ENCODE measurements around the gene CNDP1.

DNA sequence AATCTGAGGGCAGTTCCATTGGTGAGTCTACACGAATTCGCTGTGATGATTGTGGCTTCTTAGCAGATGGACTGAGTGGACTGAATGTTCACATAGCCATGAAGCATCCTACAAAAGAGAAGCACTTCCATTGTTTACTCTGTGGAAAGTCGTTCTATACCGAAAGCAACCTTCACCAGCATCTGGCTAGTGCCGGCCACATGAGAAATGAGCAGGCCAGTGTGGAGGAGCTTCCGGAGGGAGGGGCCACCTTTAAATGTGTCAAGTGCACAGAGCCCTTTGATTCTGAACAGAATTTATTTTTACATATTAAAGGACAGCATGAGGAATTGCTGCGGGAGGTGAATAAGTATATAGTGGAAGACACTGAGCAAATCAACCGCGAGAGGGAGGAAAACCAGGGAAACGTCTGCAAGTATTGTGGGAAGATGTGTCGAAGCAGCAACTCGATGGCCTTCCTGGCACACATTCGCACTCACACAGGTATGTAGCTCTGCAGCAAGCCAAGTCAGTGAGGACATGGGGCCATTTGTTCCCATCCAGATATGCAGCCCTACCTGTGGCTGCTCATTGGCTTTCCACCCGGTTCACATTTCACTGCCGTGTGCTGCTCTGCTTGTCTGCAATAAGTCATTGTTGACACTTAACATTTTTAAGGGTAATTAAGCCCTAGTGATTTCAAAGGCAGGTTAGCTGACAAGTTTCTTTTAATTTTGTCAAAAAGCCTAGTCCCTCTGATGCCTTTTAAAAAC lies 101.1 kb downstream of the CNDP1 start:
- TF ChIP-seq, protein P1, sequence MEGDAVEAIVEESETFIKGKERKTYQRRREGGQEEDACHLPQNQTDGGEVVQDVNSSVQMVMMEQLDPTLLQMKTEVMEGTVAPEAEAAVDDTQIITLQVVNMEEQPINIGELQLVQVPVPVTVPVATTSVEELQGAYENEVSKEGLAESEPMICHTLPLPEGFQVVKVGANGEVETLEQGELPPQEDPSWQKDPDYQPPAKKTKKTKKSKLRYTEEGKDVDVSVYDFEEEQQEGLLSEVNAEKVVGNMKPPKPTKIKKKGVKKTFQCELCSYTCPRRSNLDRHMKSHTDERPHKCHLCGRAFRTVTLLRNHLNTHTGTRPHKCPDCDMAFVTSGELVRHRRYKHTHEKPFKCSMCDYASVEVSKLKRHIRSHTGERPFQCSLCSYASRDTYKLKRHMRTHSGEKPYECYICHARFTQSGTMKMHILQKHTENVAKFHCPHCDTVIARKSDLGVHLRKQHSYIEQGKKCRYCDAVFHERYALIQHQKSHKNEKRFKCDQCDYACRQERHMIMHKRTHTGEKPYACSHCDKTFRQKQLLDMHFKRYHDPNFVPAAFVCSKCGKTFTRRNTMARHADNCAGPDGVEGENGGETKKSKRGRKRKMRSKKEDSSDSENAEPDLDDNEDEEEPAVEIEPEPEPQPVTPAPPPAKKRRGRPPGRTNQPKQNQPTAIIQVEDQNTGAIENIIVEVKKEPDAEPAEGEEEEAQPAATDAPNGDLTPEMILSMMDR (IDR thresholded peaks at IDR 0.05): no peak
- no peak for TF ChIP-seq POLR2A (IDR thresholded peaks at IDR 0.05)
